Activated CD8-positive, alpha-beta memory T cell treated with anti-CD3 and anti-CD28 coated beads for 48 hours (primary cell): ENCODE measurements around the gene USP28.

ENCODE experiments used
- DNase-seq, 3 experiments: peaks; one replicate each; pipeline ENCODE4 v3.0.0-alpha.2; 2020; ENCODE audit warnings: low read depth in 2 of 3, low spot score in 2 of 3

USP28 gene

DNA sequence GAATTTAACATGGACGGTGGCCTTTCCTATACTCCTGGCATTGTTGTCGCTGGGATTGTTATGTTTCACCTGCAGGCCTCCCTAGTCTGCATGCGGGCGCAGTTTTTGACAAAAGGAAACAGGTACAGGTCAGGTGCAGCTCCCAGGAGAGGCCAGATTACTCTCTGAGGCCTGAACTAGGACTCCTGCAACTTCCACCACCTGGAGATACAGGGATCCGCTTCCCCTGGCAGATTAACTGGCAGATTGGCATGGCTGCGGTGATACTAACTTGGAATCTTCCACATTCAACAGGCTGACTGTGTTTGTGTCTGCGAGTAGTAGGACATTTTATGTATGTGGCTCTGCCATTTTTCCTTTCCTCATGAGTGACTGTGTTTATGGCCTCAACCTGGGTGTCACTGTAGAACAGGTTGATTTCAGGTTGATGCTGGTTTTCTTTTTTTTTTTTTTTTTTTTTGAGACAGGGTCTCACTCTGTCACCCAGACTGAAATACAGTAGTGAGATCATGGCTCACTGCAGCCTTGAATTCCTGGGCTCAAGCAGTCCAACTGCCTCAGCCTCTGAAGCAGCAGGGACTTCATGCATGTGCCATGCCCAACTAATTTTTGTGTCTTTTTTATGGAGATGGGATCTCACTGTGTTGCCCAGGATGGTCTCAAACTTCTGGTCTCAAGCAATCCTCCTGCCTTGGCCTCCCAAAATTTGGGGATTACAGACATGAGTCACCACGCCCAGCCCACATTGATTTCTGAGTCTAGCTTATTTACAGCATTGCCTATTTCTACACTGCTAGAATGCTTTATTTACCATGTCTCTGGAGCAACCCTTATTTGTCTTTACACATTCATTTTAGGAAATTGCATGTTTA lies 1.7 kb upstream of the USP28 start:
- DNase-seq: no peak

DNA sequence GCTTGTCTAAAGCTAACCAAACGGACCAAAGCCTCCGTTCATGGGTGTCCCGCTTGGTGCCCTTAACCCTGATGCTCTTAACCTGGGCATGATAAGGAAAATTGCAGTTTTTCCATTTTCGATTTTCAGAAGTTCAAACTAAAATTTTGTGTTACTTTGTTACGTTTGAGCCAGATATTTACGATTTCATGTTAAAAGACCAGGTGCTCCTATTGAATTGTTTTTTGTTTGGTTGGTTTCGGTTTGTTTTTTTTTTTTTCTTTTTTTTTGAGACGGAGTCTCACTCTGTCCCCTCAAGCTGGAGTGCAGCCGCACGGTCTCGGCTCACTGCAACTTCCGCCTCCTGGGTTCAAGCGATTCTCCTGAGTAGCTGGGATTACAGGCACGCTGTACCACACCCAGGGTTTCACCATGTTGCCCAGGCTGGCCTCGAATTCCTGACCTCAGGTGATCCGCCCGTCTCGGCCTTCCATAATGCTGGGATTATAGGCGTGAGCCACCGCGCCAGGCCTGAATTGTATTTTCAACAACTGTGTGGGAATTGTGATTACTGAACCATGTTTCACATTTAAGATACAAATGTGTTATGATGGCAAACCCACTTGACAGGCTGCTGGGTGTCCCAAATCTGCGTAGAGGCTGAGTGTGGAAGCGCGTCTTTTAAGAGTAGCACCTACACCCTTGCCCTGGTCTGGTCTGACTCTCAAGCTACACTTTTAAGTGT lies 864 bp upstream of the USP28 start:
- no peak for DNase-seq

DNA sequence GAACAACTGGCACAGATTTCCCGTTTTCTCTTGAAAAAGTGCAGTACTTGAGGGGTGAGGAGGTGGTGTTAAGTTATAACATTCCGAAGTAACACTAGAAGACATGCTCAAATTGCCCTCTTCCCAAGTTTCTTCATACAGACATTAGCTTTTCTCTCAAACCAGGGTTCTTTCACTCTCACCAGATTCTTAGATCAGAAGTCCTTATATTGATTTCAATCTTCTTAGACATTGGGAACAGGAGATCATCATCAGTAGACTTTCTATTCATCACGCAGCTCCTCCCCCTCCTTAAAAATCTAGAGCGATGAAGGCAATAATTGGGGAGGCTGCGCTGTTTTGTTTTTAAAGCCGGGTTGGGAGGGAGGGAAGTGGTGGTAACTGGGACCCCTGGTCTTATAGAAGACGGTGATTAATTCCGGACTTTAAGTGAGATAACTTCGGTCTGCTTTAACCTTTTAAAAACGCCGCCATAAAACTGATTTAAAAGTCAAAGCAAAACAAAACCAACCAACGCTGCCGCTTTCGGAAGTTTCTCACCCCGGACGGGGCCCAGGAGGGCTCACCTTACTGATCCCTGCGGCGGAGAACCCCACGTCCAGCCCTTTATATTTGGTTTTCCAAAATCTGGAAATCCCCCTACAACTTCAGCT lies 665 bp downstream of the USP28 start:
- no peak for DNase-seq

DNA sequence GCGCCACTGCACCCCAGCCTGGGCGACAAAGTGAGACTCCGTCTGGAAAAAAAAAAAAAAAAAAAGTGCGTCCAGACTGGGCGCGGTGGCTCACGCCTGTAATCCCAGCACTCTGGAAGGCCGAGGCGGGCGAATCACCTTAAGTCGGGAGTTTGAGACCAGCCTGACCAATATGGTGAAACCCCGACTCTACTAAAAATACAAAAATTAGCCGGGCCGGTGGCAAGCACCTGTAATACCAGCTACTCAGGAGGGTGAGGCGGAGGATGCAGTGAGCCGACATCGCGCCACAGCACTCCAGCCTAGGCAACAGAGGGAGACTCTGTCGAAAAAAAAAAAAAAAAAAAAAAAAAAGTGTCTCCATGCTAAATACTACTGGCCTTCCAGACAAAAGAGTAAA lies 1.3 kb downstream of the USP28 start:
- DNase-seq: no peak

DNA sequence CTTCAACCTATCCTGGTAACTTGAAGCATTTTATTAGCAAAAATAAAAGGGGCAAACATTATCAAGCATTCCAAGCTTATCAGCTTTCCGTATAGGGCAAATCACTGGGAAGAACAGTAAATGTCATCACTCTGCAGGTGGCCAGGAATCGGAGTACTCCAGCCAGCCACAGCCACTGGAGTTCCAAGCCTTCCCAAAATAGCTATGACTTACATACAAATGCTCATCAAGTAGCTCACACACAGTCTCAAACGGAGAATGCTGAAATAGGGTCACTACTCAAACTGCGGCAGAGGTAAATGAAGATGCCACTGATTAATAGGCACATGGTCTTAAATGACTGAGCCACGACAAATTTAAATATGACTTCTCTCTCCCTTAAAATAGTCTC lies 2.1 kb downstream of the USP28 start:
- DNase-seq: no peak

DNA sequence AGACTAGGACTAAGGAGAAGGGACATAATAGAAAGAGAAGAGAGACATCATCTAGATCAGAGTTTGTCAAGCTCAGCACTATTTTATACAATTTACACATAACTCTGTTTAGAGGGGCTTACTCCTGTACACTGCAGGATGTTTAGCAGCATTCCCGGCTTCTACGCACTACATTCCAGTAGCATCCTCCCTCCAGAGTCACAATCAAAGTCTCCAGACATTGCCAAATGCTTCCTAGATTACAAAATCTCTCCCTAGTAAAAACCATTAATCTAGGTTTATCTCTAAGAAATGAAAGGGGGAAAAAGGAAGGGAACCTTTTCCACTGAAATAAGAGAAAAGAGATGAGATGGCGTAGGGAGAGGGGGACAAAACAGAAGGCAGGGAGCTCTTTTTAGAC lies 4.0 kb downstream of the USP28 start:
- DNase-seq: no peak

DNA sequence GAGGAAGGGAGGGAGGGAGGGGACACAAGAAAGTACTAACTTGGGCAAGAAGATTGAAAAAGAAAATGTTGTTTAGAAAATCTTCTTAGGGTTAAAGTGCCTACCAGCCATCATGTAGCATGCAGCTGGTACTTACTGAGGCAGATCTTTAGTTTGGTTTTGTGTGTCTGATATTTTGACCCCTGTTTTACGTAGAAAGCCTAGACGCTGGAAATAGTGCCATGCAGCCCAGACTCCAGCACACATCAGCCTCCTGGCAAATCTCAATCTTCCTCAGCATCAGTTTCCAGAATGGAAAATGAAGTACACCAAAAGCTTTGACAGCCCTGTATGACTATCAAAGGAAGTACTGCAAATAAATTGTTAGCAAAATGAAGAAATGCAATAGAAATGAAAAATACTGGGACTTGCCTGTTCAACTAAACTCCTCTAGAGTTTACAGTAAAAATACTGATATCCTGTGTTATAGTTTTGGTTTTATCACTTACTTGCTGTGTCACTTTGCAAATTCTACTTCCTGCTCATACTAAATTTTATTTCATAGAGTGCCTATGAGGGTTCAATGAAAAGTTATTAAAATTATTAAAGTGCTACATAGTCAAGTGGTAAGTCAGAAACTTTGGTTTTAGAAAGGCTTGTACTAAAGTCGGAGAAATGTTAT lies 7.4 kb downstream of the USP28 start:
- DNase-seq: no peak

DNA sequence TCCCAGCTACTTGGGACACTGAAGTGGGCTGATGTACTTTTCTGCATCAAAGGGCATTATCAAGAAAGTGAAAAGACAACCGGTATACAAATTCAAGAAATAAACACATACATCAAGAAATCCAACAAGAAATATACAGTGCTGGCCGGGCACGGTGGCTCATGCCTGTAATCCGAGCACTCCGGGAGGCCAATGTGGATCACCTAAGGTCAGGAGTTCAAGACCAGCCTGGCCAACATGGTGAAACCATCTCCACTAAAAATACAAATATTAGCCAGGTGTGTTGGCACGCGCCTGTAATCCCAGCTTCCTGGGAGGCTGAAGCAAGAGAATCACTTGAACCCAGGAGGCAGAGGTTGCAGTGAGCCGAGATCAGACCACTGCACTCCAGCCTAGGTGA lies 9.5 kb downstream of the USP28 start:
- DNase-seq: no peak

DNA sequence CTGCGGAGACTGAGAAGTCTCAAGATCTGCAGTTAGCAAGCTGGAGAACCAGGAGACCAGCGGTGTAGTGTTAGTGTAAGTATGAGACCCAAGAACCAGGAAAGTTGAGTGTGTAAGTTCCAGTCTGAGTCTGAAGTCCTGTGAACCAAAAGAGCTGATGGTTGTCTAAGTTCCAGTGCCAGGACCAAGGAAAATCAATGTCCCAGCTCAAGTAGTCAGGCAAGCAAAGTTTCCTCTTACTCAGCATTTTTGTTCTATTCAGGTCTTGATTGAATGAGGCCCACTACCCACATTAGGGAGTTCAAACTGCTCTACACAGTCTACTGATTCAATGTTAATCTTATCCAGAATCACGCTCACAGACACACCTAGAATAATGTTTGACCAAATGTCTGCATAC lies 11.0 kb downstream of the USP28 start:
- DNase-seq: no peak

DNA sequence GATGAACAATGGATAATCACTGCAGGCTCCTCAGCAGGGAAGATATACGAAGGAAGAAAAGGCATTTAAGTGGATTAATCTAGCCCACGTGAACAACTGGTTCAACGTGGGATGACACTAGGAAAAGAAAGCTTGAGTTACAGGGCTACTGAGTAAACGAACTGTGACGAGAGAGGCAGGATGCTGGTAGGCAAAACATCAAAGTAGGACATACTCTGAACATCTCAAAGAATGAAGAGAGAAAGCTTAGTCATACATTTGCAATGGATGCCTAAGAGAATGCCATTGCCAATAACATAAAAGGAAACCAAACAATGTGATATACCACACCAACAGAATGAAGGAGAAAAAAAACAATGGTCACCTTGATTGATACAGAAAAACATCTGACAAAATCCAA lies 12.9 kb downstream of the USP28 start:
- no peak for DNase-seq

DNA sequence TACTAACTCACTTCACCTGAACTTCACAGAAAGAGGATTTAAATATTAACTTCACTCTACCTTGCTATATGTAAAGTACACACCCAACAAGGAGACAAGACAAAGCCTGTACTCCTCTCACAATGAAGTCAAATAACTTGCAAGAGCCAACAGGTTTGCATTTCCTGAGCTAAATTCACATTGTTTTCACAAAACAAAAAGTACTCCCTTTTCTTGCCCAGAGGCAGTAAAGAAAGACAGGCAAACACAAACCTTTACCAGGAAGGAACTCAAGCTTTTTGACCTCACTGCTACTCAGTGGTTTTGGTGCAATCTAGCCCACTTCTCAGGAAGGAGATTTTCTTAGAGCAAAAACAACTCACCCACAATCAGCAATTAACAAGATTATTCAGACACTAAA lies 15.7 kb downstream of the USP28 start:
- DNase-seq: no peak

DNA sequence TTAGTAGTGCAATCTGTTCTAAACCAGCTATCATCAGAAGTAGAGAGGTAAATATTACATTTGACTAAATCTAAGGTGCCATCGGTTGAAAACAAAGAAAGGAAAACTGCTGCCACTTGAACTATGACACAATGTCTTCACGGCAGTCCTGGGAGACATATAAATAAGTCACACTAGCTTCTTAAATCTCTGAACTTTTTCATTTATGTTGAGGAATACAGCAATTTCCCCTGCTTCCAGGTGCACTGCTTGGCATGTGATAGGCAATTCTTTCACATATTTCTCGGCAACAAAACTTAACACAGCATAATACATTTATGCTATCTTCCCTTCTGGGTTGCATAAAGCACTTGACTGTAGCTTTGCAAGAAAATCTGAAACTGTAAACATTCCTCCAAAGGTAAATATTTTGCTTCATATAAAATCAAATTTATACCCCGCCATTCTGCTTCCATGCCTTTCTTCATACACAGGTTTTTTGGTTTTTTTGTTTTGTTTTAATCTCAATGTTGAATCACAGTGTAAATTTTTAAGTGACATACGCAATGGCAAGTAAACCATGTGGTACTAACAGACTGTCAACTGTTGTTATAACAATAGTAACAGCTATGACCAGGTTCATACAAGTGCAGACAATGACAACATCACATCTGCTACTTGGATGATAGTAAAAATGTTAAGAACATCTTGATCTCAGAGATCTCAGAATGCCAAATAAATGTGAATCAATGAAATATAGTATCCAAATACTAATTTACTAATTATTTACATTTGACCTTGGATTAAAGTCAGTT lies 18.2 kb downstream of the USP28 start:
- DNase-seq: no peak

DNA sequence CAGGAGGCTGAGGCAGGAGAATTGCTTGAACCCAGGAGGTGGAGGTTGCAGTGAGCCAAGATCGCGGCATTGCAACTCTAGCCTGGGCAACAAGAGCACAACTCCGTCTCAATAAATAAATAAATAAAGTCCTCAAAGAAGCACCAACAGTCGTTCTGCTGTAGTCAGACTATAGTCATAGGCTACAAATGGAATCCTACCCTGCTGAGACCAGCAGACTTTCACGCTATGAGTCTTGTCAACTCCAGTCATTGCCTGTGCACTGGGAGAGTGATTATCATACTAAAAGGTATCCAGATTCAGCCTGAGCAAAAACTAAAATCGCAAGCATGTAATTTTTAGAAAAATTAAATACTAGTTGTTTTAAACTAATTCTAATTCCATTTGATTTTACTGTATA lies 19.6 kb downstream of the USP28 start:
- DNase-seq: no peak

DNA sequence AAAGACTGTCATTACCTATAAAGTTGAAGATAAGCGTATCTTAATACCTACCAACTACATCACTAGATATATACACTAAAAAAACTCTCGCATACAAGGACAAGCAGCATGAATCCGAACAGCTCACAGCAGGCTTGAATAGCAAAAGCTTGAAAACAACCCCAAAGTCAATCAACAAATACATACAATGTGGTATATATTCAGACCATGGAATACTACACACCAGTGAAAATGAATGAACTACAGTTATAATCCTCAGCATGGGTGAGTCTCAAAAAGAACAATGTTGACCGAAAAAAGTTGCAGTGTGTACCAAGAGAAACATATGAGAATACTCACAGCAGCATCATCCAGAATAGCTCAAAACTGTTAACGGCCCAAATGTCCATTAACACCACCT lies 25.2 kb downstream of the USP28 start:
- DNase-seq: no peak

DNA sequence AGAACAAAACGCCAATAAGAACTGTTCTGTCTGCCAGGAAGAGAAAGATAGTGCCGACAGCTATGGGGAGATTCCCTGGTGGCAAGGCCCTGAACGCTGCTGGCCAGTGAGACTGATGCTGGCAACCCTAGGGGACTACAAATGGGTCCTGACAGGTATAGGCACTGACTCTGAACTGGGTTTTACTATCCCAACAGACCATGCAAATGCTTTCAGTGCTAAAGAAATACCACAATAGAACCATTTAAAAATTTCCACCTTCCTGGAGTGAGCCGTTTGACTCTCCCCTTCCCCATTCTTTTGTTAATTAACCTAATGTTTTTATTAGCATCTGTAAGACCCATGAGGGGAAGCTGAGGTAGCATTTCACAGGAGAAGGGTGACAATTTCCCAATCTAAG lies 25.7 kb downstream of the USP28 start:
- DNase-seq: no peak

DNA sequence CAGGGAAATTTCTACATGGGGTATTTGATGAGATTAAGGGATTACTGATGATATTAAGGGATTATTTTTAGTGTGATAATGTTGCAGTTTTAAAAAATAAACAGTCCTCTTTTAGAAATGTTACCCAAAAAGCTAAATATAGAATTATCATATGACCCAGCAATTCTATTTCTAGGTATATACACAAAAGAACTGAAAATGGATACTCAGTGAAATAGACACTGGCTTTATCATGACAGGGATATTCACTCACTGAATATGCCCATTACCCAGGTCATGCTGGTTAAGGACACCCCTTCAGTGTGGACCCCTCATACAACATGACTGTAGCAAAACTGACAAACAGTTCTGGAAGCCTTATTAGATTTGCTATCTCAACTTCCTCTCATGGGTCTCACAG lies 27.8 kb downstream of the USP28 start:
- DNase-seq: no peak

DNA sequence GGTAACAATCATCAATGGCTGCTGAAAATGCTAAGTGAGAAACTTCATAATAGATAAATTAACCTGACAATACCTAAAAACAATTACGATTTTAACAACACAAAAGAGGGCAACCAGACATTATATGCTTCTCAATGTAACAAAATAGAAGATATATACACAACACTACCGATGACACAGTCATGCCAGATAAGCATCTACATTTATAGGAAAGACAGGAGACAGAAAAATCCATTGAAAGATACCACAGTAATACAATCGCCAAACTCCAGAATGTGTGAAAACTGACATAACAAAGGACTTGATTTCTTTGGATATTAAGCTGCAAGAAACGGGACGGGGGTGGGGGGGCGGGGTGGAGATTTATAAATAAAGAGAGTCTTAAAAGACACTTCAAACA lies 28.3 kb downstream of the USP28 start:
- no peak for DNase-seq

DNA sequence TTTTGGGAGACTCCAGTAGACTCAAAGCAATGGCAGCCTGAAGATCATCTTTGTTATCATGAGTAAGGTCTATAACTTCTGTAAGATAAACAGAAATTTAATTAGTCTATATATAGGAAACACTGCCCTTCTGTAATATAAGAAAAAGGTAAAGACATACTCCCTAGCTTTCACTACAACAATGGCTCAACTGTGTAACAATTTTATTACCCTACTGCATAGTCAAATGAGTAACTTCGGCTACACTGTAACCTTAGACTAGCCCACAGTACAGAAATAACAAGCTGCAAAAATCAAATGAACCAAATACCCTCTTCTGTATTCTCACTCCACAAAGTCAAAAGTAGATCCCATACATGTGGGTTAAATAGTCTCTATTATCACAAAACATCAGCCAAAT lies 33.7 kb downstream of the USP28 start:
- no peak for DNase-seq

DNA sequence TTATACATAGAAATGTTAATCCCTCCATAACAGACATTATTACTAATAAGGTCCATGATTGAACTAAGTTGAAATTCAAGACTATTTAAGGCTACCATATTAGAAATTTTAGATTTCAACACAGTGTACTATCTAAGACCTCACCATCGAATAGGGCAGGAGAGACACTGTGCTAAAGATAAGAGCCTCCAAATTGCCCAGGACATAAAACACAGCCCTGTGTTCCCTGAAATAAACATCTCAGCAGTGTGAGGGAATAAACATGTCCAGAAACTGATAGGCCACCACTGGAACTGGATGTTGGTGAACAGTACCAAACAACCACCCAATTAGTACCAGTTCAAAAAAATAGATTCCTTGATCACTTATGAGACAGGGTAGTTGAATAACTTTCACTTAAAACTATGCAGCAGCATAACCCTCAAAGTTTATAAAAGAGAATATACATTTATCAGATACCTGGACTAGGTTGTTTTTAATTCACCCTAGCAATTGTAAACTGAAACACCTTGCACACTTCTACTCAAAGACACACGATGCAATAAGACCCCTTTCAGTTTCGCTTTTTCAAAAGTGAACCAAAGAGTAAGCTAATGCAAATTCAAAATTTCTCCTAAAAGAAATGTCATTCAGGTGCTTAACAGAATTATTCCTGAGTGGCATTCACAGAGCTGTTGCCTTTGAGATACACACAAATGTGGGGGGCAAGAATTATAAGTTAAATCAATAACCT lies 34.3 kb downstream of the USP28 start:
- no peak for DNase-seq

DNA sequence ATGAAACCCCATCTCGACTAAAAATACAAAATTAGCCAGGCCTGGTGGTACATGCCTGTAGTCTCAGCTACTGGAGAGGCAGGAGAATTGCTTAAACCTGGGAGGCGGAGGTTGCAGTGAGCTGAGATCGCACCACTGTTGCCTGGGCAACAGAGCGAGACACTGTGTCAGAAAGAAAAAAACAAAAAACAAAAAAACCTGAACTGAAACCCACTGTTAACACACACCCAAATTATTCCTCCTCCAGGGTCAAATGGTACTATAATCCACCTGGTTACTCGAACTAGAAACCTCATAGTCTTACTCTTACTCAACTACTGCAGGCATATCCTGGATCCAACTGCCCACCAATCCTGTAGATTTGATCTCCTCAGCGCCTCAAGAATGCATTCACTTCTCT lies 35.5 kb downstream of the USP28 start:
- no peak for DNase-seq
